Gastrocnemius medialis (tissue), 4 donors: ENCODE data around the gene LRRC75A. TPM values are rescaled to one million over a fixed set of nuclear protein-coding genes. Genes with fewer than 3 reads are reported as not detected.

ENCODE experiments used
- ATAC-seq, 2 donors: fragments of 150-250 bp; one replicate each; pipeline ENCODE4 v1.9.1; 2016
- DNase-seq, 2 donors: peaks; one replicate each; pipeline ENCODE4 v3.0.0-alpha.2; 2019
- H3K27ac ChIP-seq, 4 donors: fragments of 200-600 bp; sonication (generic); 1 replicate in 1 of 4; 2 replicates in 3 of 4; pipeline ENCODE4 v1.5.1; 2016 to 2018; ENCODE audit warnings: mild to moderate bottlenecking in 2 of 4, moderate library complexity in 1 of 4
- H3K27me3 ChIP-seq, 3 donors: fragments of 200-600 bp; sonication (generic) in 2 of 3; 1 replicate in 1 of 3; 2 replicates in 2 of 3; pipeline versions ENCODE4 v1.5.1 to v1.6.0; 2016 to 2019; ENCODE audit warnings: mild to moderate bottlenecking in 1 of 3, moderate library complexity in 1 of 3
- H3K36me3 ChIP-seq, 2 donors: fragments of 200-600 bp; sonication (generic) in 1 of 2; one replicate each; pipeline ENCODE4 v1.5.1; 2017 to 2018
- H3K4me1 ChIP-seq, 2 donors: fragments of 200-600 bp; sonication (generic) in 1 of 2; one replicate each; pipeline ENCODE4 v1.5.1; 2016 to 2017; ENCODE audit warnings: mild to moderate bottlenecking in 2 of 2
- H3K4me3 ChIP-seq, 4 donors: fragments of 200-600 bp; sonication (generic) in 3 of 4; 1 replicate in 1 of 4; 2 replicates in 3 of 4; pipeline ENCODE4 v1.5.1; 2016 to 2019; ENCODE audit warnings: mild to moderate bottlenecking in 2 of 4
- H3K9me3 ChIP-seq, 3 donors: fragments of 200-600 bp; sonication (generic) in 2 of 3; 1 replicate in 1 of 3; 2 replicates in 2 of 3; pipeline ENCODE4 v1.5.1; 2016 to 2019
- CTCF ChIP-seq, 5 experiments: fragments of 450-650 bp in 3 of 5; fragments of 200-600 bp in 2 of 5; sonication (generic) in 2 of 5; IDR thresholded peaks in 4 of 5; conservative IDR thresholded peaks in 1 of 5; 1 replicate in 4 of 5; 2 replicates in 1 of 5; pipeline ENCODE4 v1.5.1; 2016 to 2019; ENCODE audit warnings: antibody characterized with exemption in 5 of 5, mild to moderate bottlenecking in 3 of 5, moderate library complexity in 3 of 5
- POLR2A ChIP-seq, 2 donors: fragments of 450-650 bp; IDR thresholded peaks; one replicate each; pipeline ENCODE4 v1.6.1; 2017; ENCODE audit warnings: antibody characterized with exemption in 2 of 2, mild to moderate bottlenecking in 2 of 2, moderate library complexity in 2 of 2
- in situ Hi-C, 4 donors: fragments of 200-750 bp; cut with MboI; loops; one replicate each; pipeline versions ENCODE4 v1.15.0 to v1.8.0; 2017; ENCODE audit warnings: low sequenced_read_pairs in 4 of 4
- intact Hi-C: fragments of 100-400 bp; cut with DNase I; formaldehyde crosslinking; loops from one replicate; pipeline ENCODE4 v1.15.1; 2023; ENCODE audit warnings: low total_unique reads
- total RNA-seq, 4 donors: library from RNA; depleted of rRNA; stranded (reverse); fragments of >200 nt; gene quantifications; one replicate each; pipeline versions ENCODE4 v1.1.0 to v1.2.3, GENCODE V29; 2016

LRRC75A gene
- total RNA-seq, 4 donors from 2014 or later = 0.34 to 0.80 TPM; not detected in 2

- no peak for TF ChIP-seq POLR2A (IDR thresholded peaks at IDR 0.05)
- no peak for TF ChIP-seq CTCF (IDR thresholded peaks at IDR 0.05 in 4 of 5, conservative IDR thresholded peaks at IDR 0.05 in 1 of 5)
- no peak overlapping the region for H3K4me3 ChIP-seq
- ATAC-seq (no peak), DNase-seq (no peak)
- no peaks in the 10 kb centered on the region for H3K9me3 ChIP-seq
- H3K36me3 ChIP-seq = no peaks in the 10 kb centered on the region
- H3K27ac ChIP-seq = no peak overlapping the region
- H3K27me3 ChIP-seq = peaks cover 0 to 15% (median 2%) of the 10 kb centered on the region in 3 donors
- in situ Hi-C loops (no loop called here), intact Hi-C loops (no loop called here)
- peaks cover 7 to 15% of the 10 kb centered on the region in 2 donors for H3K4me1 ChIP-seq
Measured at GRCh38 chr17:16468428-16468992, 23.5 kb downstream of the LRRC75A start.

- no peaks in the 10 kb centered on the region for H3K9me3 ChIP-seq
- in situ Hi-C loops (no loop called here), intact Hi-C loops (no loop called here)
- DNase-seq (no peak), ATAC-seq (no peak)
- H3K27me3 ChIP-seq = peaks cover 0 to 15% (median 2%) of the 10 kb centered on the region in 3 donors
- TF ChIP-seq CTCF (IDR thresholded peaks at IDR 0.05 in 4 of 5, conservative IDR thresholded peaks at IDR 0.05 in 1 of 5) = no peak
- TF ChIP-seq POLR2A (IDR thresholded peaks at IDR 0.05) = no peak
- no peak overlapping the region for H3K27ac ChIP-seq
- peaks cover 7 to 15% of the 10 kb centered on the region in 2 donors for H3K4me1 ChIP-seq
- H3K4me3 ChIP-seq = no peak overlapping the region
- no peaks in the 10 kb centered on the region for H3K36me3 ChIP-seq
Measured at GRCh38 chr17:16467886-16468285, 24.1 kb downstream of the LRRC75A start.

- peaks cover 7 to 15% of the 10 kb centered on the region in 2 donors for H3K4me1 ChIP-seq
Measured at GRCh38 chr17:16467044-16467443, 24.9 kb downstream of the LRRC75A start.

GRCh38 chr17:16466407-16466806 is 25.6 kb downstream of the LRRC75A start:
- ATAC-seq (no peak), DNase-seq (no peak)
- Histone ChIP-seq H3K27ac (no peak overlapping the region), H3K27me3 (peaks cover 0 to 6% (median 2%) of the 10 kb centered on the region in 3 donors), H3K4me1 (peaks cover 7 to 15% of the 10 kb centered on the region in 2 donors), H3K9me3 (no peaks in the 10 kb centered on the region), H3K4me3 (no peak overlapping the region), H3K36me3 (no peaks in the 10 kb centered on the region)
- in situ Hi-C loops = no loop called here
- intact Hi-C loops = no loop called here
- TF ChIP-seq POLR2A (IDR thresholded peaks at IDR 0.05) (no peak), CTCF (IDR thresholded peaks at IDR 0.05 in 4 of 5, conservative IDR thresholded peaks at IDR 0.05 in 1 of 5) (no peak)

More at GRCh38 chr17:16467044-16467443, 24.9 kb downstream of the LRRC75A start:
- Histone ChIP-seq H3K27me3 (peaks cover 0 to 12% (median 2%) of the 10 kb centered on the region in 3 donors), H3K4me3 (no peak overlapping the region), H3K9me3 (no peaks in the 10 kb centered on the region), H3K36me3 (no peaks in the 10 kb centered on the region), H3K27ac (no peak overlapping the region)
- TF ChIP-seq CTCF (IDR thresholded peaks at IDR 0.05 in 4 of 5, conservative IDR thresholded peaks at IDR 0.05 in 1 of 5) (no peak), POLR2A (IDR thresholded peaks at IDR 0.05) (no peak)
- in situ Hi-C loops (no loop called here), intact Hi-C loops (no loop called here)
- ATAC-seq = no peak
- no peak for DNase-seq
